ENCODE measurements around the gene NRBP1.

DNA sequence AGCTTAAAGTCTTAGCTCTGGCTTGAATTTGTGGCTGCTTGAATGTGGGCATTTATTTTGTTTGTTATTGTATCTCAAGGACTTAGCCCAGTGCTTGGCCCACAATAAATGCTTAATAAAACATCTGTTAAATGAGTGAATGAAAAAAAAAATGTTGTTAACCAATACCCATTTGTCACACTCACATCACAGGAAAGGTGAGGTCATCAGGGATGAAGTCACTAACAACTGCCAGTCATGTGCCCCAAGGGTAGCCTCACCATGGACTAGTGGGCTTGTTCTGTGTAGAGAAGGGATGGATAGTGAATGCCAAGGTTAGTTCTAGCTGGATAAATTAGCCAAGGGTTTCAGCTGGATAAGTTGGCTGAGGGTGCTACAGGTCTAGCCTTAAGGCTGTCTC, 3.0 kb downstream of the NRBP1 start:
- TF ChIP-seq, protein P1, sequence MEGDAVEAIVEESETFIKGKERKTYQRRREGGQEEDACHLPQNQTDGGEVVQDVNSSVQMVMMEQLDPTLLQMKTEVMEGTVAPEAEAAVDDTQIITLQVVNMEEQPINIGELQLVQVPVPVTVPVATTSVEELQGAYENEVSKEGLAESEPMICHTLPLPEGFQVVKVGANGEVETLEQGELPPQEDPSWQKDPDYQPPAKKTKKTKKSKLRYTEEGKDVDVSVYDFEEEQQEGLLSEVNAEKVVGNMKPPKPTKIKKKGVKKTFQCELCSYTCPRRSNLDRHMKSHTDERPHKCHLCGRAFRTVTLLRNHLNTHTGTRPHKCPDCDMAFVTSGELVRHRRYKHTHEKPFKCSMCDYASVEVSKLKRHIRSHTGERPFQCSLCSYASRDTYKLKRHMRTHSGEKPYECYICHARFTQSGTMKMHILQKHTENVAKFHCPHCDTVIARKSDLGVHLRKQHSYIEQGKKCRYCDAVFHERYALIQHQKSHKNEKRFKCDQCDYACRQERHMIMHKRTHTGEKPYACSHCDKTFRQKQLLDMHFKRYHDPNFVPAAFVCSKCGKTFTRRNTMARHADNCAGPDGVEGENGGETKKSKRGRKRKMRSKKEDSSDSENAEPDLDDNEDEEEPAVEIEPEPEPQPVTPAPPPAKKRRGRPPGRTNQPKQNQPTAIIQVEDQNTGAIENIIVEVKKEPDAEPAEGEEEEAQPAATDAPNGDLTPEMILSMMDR (conservative IDR thresholded peaks at IDR 0.05; ENCODE audit: low read length): no peak
- no peak for TF ChIP-seq EZH2phosphoT487 (IDR thresholded peaks at IDR 0.05; ENCODE audit: borderline replicate concordance, low read depth, low read length)
